ENCODE results near the gene GLG1. TPM values are rescaled to one million over a fixed set of nuclear protein-coding genes. Genes with fewer than 3 reads are reported as not detected.
A peak's percentile ranks its signal among the peaks of the same experiment; 100 is the strongest.
"Not testable (repeated sequence)": the region's sequence is repeated elsewhere in the genome, so short reads cannot be mapped to it uniquely, and the experiment has no call there.

Gene GLG1
- total RNA-seq, 1 donor, result 119 TPM

DNA sequence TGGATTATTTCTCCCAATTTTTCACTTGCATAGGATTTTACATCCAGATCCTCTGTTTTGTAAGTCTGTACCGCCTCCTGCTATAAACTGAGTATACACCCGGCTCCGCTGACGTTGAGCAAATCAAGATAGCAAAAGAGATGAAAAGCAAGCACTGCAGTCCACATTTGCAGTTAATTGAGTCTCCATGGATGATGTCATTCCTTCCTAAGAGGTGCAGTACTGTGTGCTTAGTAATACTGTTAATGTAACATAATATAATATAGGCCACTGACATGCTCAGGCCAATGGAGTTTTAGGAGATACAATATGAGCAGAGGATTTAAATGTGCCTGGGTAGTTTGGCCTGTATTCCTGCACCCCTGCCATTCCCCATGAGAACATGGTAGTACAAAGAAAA, 72.3 kb downstream of the GLG1 start:
- peak; percentile 39 for DNase-seq (ENCODE audit: low read depth)
- not testable (repeated sequence) for H3K4me3 ChIP-seq (ENCODE audit: low read depth, low read length)

DNA sequence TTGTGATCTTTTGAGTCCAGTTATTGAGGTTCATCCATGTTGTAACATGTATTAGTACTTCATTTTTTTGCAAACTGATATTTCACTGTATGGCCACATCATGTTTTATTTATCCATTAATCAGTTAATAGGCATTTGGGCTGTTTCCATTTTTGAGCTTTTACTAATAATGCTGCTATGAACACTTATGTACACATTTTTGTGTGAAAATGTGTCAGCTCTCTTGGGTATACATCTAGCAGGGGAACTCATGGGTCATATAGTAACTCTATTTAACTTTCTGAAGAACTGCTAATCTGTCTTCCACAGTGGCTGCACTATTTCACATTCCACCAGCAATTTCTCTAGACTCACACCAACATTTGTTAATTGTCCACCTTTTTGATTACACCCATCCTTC, 82.0 kb downstream of the GLG1 start:
- no peak overlapping the region for H3K4me3 ChIP-seq (ENCODE audit: low read depth, low read length)
- TF ChIP-seq, protein P1, sequence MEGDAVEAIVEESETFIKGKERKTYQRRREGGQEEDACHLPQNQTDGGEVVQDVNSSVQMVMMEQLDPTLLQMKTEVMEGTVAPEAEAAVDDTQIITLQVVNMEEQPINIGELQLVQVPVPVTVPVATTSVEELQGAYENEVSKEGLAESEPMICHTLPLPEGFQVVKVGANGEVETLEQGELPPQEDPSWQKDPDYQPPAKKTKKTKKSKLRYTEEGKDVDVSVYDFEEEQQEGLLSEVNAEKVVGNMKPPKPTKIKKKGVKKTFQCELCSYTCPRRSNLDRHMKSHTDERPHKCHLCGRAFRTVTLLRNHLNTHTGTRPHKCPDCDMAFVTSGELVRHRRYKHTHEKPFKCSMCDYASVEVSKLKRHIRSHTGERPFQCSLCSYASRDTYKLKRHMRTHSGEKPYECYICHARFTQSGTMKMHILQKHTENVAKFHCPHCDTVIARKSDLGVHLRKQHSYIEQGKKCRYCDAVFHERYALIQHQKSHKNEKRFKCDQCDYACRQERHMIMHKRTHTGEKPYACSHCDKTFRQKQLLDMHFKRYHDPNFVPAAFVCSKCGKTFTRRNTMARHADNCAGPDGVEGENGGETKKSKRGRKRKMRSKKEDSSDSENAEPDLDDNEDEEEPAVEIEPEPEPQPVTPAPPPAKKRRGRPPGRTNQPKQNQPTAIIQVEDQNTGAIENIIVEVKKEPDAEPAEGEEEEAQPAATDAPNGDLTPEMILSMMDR (IDR thresholded peaks at IDR 0.05; ENCODE audit: insufficient read depth, low read length), result no peak
- DNase-seq (ENCODE audit: low read depth), result no peak

DNA sequence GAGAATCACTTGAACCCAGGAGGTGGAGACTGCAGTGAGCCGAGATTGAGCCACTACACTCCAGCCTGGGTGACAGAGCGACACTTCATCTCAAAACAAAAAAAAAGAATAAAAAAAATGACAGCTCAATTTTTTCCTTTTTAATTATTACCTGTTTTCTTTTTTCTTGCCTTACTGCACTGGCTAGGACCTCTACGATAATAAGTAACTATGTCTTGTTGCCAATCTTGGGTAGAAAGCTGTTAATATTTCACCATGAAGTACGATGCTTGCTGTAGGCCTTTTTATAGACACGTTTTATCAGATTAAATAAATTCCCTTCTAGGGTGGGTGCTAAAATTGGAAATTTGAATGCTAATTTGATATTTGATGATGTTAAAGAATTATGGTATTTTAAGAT, 82.8 kb downstream of the GLG1 start:
- TF ChIP-seq, protein P1 (IDR thresholded peaks at IDR 0.05; ENCODE audit: insufficient read depth, low read length), result no peak
- no peak for DNase-seq (ENCODE audit: low read depth)
- no peak overlapping the region for H3K4me3 ChIP-seq (ENCODE audit: low read depth, low read length)

DNA sequence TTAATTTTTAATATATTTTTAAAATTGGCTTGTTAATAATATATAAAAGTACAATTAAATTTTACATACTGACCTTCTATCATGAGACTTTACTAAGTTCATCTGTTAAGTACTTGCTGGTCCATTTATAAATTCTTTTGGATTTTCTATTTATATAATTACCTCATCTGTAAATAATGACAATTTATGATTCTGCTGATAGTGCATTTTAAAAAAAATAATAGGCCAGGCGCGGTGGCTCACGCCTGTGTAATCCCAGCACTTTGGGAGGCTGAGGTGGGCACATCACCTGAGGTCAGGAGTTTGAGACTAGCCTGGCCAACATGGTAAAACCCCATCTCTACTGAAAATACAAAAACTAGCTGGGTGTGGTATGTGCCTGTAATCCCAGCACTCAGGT, 83.2 kb downstream of the GLG1 start:
- not testable (repeated sequence) for H3K4me3 ChIP-seq (ENCODE audit: low read depth, low read length); DNase-seq (ENCODE audit: low read depth)

DNA sequence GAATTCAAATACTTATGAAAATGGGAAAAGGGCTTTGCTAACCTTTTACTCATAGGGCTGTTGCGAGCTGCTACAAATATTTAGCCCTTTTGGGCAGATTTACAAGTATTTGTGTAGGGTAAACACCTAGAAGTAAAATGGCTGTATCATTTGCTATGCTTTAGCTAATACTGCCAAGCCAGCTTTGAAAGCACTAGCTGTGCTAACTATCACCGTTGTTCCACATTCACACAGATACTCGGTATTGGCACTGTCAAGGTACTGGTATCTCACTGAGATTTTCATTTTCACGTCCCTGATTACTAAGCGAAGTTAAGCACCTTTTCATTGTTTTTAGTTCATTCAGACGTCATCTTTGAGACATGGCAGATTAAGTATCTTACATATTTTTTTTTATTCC, 84.8 kb downstream of the GLG1 start:
- TF ChIP-seq, protein P1 (IDR thresholded peaks at IDR 0.05; ENCODE audit: insufficient read depth, low read length), result no peak
- no peak for DNase-seq (ENCODE audit: low read depth)
- no peak overlapping the region for H3K4me3 ChIP-seq (ENCODE audit: low read depth, low read length)

DNA sequence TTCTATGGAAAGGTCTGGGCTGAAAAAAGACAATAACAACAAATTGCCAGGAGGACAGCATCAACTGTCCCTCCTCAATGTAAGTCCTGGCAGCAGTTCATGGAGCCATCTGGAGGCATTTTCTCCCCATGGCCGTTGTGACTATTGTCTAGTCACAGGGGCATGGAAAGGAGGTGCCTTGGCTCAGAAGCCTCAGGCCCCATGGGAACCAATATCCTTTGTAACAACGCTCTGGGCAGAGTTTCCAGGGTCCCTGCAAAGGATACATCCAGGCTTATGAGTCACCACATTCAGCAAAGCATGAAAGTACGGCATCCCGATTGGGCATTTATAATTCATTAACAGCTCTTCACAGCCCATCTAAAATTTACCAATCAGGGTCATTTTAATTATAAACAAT, 85.2 kb downstream of the GLG1 start:
- peak; percentile 33 for DNase-seq (ENCODE audit: low read depth)
- H3K4me3 ChIP-seq (ENCODE audit: low read depth, low read length), result no peak overlapping the region
- TF ChIP-seq, protein P1 (IDR thresholded peaks at IDR 0.05; ENCODE audit: insufficient read depth, low read length), result no peak

DNA sequence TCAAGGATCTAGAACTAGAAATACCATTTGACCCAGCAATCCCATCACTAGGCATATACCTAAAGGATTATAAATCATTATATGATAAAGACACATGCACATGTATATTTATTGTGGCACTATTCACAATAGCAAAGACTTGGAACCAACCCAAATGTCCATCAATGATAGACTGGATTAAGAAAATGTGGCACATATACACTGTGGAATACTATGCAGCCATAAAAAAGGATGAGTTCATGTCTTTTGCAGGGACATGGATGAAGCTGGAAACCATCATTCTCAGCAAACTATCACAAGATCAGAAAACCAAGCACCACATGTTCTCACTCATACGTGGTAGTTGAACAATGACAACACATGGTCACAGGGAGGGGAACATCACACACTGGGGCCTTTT, 88.0 kb downstream of the GLG1 start:
- DNase-seq (ENCODE audit: low read depth); H3K4me3 ChIP-seq (ENCODE audit: low read depth, low read length): not testable (repeated sequence)

DNA sequence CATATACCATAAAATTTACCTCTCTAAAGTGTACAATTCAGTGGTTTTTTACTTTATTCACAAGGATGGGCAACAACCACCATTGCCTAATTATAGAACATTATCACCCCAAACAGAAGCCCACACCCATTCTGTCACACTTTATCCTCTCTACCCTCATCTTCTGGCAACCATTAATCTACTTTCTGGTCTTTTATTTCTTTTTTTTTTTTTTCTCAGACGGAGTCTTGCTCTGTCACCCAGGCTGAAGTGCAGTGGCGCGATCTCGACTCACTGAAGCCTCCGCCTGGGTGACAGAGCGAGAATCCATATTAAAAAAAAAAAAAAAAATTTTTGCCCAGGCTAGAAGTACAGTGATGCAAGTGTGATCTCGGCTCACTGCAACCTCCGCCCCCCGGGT, 95.0 kb downstream of the GLG1 start:
- DNase-seq (ENCODE audit: low read depth), result no peak
- TF ChIP-seq, protein P1 (IDR thresholded peaks at IDR 0.05; ENCODE audit: insufficient read depth, low read length), result no peak
- no peak overlapping the region for H3K4me3 ChIP-seq (ENCODE audit: low read depth, low read length)

DNA sequence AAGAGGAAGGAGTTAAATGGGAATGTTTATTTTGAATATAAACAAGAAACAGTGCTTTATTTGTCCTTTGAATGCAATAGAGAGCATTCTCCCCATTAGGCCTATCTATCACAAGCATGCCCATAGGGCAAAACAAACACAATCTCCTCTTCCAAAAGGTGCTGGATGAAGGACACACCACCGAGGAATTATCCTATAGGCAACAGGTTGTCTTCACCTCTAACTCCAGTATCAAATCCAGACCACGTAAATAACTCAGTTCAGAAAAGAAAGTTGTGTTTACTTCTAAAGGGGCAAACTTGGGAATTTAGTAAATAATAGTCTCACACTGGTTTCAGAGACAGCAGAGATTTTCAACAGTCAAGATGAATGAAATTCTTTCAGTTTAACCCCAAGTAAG, 101.9 kb downstream of the GLG1 start:
- H3K4me3 ChIP-seq (ENCODE audit: low read depth, low read length), result no peak overlapping the region
- DNase-seq (ENCODE audit: low read depth), result no peak
- TF ChIP-seq, protein P1 (IDR thresholded peaks at IDR 0.05; ENCODE audit: insufficient read depth, low read length), result no peak
